ENCODE results near the gene IPO5. TPM values are rescaled to one million over a fixed set of nuclear protein-coding genes. Genes with fewer than 3 reads are reported as not detected.

The IPO5 gene
- total RNA-seq, 1 donor from 2014 or later: 727 TPM

DNA sequence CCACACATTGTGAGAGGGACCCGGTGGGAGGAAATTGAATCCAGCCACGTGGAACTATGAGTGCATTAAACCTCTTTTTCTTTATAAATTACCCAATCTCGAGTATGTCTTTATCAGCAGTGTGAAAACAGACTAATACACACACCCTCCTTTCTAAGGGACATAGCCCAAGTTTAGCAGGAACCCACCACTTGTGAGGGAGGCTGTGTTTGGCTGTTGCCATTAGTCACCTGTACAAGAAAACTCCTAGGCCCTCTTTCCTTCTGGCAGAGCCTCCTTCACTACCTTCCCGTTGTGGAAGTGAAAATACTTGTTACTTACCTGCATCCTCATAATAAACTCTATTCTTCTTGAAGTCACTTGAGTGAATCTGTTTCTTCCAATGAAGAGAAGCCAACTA lies 113.2 kb downstream of the IPO5 start:
- Histone ChIP-seq H3K4me3 (no peak overlapping the region), H3K9me3 (ENCODE audit: low read depth) (no peaks in the 10 kb centered on the region), H3F3A (ENCODE audit: low read depth) (no peaks in the 10 kb centered on the region), H3K4me1 (no peaks in the 10 kb centered on the region), H3K36me3 (no peaks in the 10 kb centered on the region), H3K9ac (no peak overlapping the region), H3K27ac (no peak overlapping the region), H3K79me2 (ENCODE audit: low read depth) (no peaks in the 10 kb centered on the region), H2AFZ (replicated peaks) (peak overlapping the region; percentile 47), H4K20me1 (ENCODE audit: low read depth) (no peaks in the 10 kb centered on the region), H3K4me2 (no peak overlapping the region), H3K27me3 (no peaks in the 10 kb centered on the region)
- H3K9me3 Mint-ChIP-seq: peaks cover 8% of the 10 kb centered on the region
- no peaks in the 10 kb centered on the region for H3K4me1 Mint-ChIP-seq
- no peak overlapping the region for H3K4me3 Mint-ChIP-seq
- no peak for TF ChIP-seq CTCF (IDR thresholded peaks at IDR 0.05)
- no peak for TF ChIP-seq EZH2 (IDR thresholded peaks at IDR 0.05)
- no peak for TF ChIP-seq EZH2phosphoT487 (IDR thresholded peaks at IDR 0.05)
- DNase-seq (ENCODE audit: low spot score): no peak
- no peak overlapping the region for H3K27ac Mint-ChIP-seq
- H3K36me3 Mint-ChIP-seq: no peaks in the 10 kb centered on the region
- H3K27me3 Mint-ChIP-seq (ENCODE audit: insufficient read depth, low read depth): peaks cover 3% of the 10 kb centered on the region

DNA sequence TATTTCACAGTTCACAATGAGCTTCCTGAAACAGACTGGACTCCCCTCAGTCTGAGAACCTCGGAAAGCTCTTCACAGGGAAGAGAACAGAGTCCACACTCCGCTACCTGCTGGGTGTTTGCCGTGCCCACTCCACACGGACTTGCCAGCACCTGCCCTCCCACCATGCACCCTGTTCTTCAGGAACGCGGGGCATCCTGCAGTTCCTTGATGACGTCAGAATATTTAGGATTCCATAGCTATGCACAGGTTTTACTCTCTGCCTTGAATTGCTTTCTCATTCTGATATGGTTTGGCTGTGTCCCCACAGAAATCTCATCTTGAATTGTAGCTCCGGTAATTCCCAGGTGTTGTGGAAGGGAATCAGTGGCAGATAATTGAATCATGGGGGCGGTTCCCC lies 115.0 kb downstream of the IPO5 start:
- Histone ChIP-seq H3K4me2 (no peak overlapping the region), H3K27me3 (no peaks in the 10 kb centered on the region), H3K4me3 (no peak overlapping the region), H3K4me1 (no peaks in the 10 kb centered on the region), H3K9me3 (ENCODE audit: low read depth) (no peaks in the 10 kb centered on the region), H3K79me2 (ENCODE audit: low read depth) (no peaks in the 10 kb centered on the region), H4K20me1 (ENCODE audit: low read depth) (no peaks in the 10 kb centered on the region), H2AFZ (replicated peaks) (peak overlapping the region; percentile 89), H3K36me3 (no peaks in the 10 kb centered on the region), H3F3A (ENCODE audit: low read depth) (no peaks in the 10 kb centered on the region), H3K9ac (no peak overlapping the region), H3K27ac (no peak overlapping the region)
- peaks cover 8% of the 10 kb centered on the region for H3K9me3 Mint-ChIP-seq
- no peaks in the 10 kb centered on the region for H3K36me3 Mint-ChIP-seq
- H3K4me3 Mint-ChIP-seq: no peak overlapping the region
- no peak overlapping the region for H3K27ac Mint-ChIP-seq
- DNase-seq (ENCODE audit: low spot score): no peak
- TF ChIP-seq EZH2phosphoT487 (IDR thresholded peaks at IDR 0.05) (no peak), CTCF (IDR thresholded peaks at IDR 0.05) (no peak), EZH2 (IDR thresholded peaks at IDR 0.05) (no peak)
- H3K4me1 Mint-ChIP-seq: no peaks in the 10 kb centered on the region
- no peaks in the 10 kb centered on the region for H3K27me3 Mint-ChIP-seq (ENCODE audit: insufficient read depth, low read depth)

DNA sequence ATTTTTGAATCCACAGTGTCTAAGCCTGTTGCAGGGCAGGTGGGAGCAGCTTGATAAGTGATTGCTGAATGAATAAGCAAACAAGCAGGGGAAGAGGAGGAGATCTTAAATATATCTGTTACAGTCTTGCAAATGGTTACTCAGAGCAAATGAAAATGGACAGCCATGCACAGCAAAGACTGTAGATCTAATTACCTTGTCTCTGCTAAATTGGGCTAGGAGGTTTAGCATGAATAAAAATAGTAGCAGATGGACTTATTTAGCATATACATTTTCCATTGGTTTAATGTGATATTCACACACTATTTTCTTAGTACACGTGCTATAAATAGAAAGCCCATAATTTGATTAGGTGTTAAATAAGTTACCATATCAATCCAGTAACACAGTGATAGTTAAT lies 116.5 kb downstream of the IPO5 start:
- H3K36me3 Mint-ChIP-seq: no peaks in the 10 kb centered on the region
- Histone ChIP-seq H3K36me3 (no peaks in the 10 kb centered on the region), H3F3A (ENCODE audit: low read depth) (no peaks in the 10 kb centered on the region), H4K20me1 (ENCODE audit: low read depth) (no peaks in the 10 kb centered on the region), H3K4me3 (no peak overlapping the region), H2AFZ (replicated peaks) (no peak overlapping the region), H3K9ac (no peak overlapping the region), H3K79me2 (ENCODE audit: low read depth) (no peaks in the 10 kb centered on the region), H3K27me3 (no peaks in the 10 kb centered on the region), H3K27ac (no peak overlapping the region), H3K4me2 (no peak overlapping the region), H3K9me3 (ENCODE audit: low read depth) (no peaks in the 10 kb centered on the region), H3K4me1 (no peaks in the 10 kb centered on the region)
- no peaks in the 10 kb centered on the region for H3K4me1 Mint-ChIP-seq
- TF ChIP-seq CTCF (IDR thresholded peaks at IDR 0.05) (no peak), EZH2 (IDR thresholded peaks at IDR 0.05) (no peak), EZH2phosphoT487 (IDR thresholded peaks at IDR 0.05) (no peak)
- DNase-seq (ENCODE audit: low spot score): no peak
- H3K27ac Mint-ChIP-seq: no peak overlapping the region
- no peak overlapping the region for H3K4me3 Mint-ChIP-seq
- H3K27me3 Mint-ChIP-seq (ENCODE audit: insufficient read depth, low read depth): no peaks in the 10 kb centered on the region
- H3K9me3 Mint-ChIP-seq: peaks cover 3% of the 10 kb centered on the region

Measured in neural progenitor cell (in vitro differentiated cells).